ENCODE data around the gene LRCH1.

LRCH1 gene

GRCh38 chr13:46562581-46562980 is 9.6 kb downstream of the LRCH1 start:
- no peak for DNase-seq (ENCODE audit: low read depth in 2 of 2)

- DNase-seq (ENCODE audit: low read depth in 2 of 2): no peak
Measured at GRCh38 chr13:46565808-46566750, 13.1 kb downstream of the LRCH1 start.

- no peak for DNase-seq (ENCODE audit: low read depth in 2 of 2)
Measured at GRCh38 chr13:46567671-46568070, 14.7 kb downstream of the LRCH1 start.

GRCh38 chr13:46569456-46569855 is 16.5 kb downstream of the LRCH1 start:
- no peak for DNase-seq (ENCODE audit: low read depth in 2 of 2)

GRCh38 chr13:46570273-46570672 is 17.3 kb downstream of the LRCH1 start:
- DNase-seq (ENCODE audit: low read depth in 2 of 2): no peak

- no peak for DNase-seq (ENCODE audit: low read depth in 2 of 2)
Measured at GRCh38 chr13:46571189-46571908, 18.4 kb downstream of the LRCH1 start.

- no peak for DNase-seq (ENCODE audit: low read depth in 2 of 2)
Measured at GRCh38 chr13:46571909-46572595, 19.1 kb downstream of the LRCH1 start.

- DNase-seq (ENCODE audit: low read depth in 2 of 2): no peak
Measured at GRCh38 chr13:46572752-46573431, 19.9 kb downstream of the LRCH1 start.

GRCh38 chr13:46575301-46575771 is 22.4 kb downstream of the LRCH1 start:
- no peak for DNase-seq (ENCODE audit: low read depth in 2 of 2)

GRCh38 chr13:46575818-46576221 is 22.9 kb downstream of the LRCH1 start:
- DNase-seq (ENCODE audit: low read depth in 2 of 2): no peak

GRCh38 chr13:46576762-46577161 is 23.8 kb downstream of the LRCH1 start:
- DNase-seq (ENCODE audit: low read depth in 2 of 2): no peak

- no peak for DNase-seq (ENCODE audit: low read depth in 2 of 2)
Measured at GRCh38 chr13:46577696-46578589, 25.0 kb downstream of the LRCH1 start.

GRCh38 chr13:46578590-46578975 is 25.6 kb downstream of the LRCH1 start:
- DNase-seq (ENCODE audit: low read depth in 2 of 2): no peak

GRCh38 chr13:46580362-46580839 is 27.4 kb downstream of the LRCH1 start:
- DNase-seq (ENCODE audit: low read depth in 2 of 2): no peak

- no peak for DNase-seq (ENCODE audit: low read depth in 2 of 2)
Measured at GRCh38 chr13:46582190-46582589, 29.2 kb downstream of the LRCH1 start.

- no peak for DNase-seq (ENCODE audit: low read depth in 2 of 2)
Measured at GRCh38 chr13:46586751-46587514, 34.0 kb downstream of the LRCH1 start.

- no peak for DNase-seq (ENCODE audit: low read depth in 2 of 2)
Measured at GRCh38 chr13:46587807-46588418, 34.9 kb downstream of the LRCH1 start.

GRCh38 chr13:46592385-46592784 is 39.4 kb downstream of the LRCH1 start:
- DNase-seq (ENCODE audit: low read depth in 2 of 2): no peak

- peak; percentile 27 to 35 for DNase-seq (ENCODE audit: low read depth in 2 of 2)
Measured at GRCh38 chr13:46593398-46593797, 40.4 kb downstream of the LRCH1 start.

All from stimulated activated CD4-positive, alpha-beta T cell treated with anti-CD3 and anti-CD28 coated beads, Interleukin-4, amount 100 ng/mL, for 48 hours (primary cell).